CD4-positive, alpha-beta T cell (primary cell): ENCODE results near the gene URGCP. TPM values are rescaled to one million over a fixed set of nuclear protein-coding genes. Genes with fewer than 3 reads are reported as not detected.

ENCODE experiments used
- ATAC-seq: fragments of 200-7000 bp; cut with Tn5 transposase; one replicate; pipeline ENCODE4 v1.10.0; 2022; ENCODE audit warnings: mild to moderate bottlenecking; ENCODE audit not compliant: poor library complexity
- CTCF ChIA-PET: fragments of 350-600 bp; sonication (Branson Sonifier 250); formaldehyde crosslinking; loops from one replicate; lab custom pipeline; 2021; ENCODE audit warnings: antibody characterized with exemption, inconsistent platforms; lab: Charles Lee
- POLR2A ChIA-PET: fragments of 350-600 bp; sonication (Branson Sonifier 250); formaldehyde crosslinking; loops from one replicate; lab custom pipeline; 2021; ENCODE audit warnings: antibody characterized with exemption, inconsistent platforms; lab: Charles Lee
- DNase-seq, 14 experiments: peaks; one replicate each; pipeline ENCODE4 v3.0.0-alpha.2; 2013 to 2020; ENCODE audit warnings: mixed read lengths in 2 of 14
- H3K27ac ChIP-seq, 2 donors: one replicate each; pipeline versions ENCODE4 v1.5.1 to v1.7.0; 2013; ENCODE audit warnings: low read length in 2 of 2, low read depth in 1 of 2, mild to moderate bottlenecking in 1 of 2
- H3K27me3 ChIP-seq, 2 experiments: 1 replicate in 1 of 2; 2 replicates in 1 of 2; pipeline versions ENCODE4 v1.6.1 to v1.7.0; 2013; ENCODE audit warnings: low read length in 2 of 2, control low read depth in 1 of 2, mild to moderate bottlenecking in 1 of 2, moderate library complexity in 1 of 2; ENCODE audit not compliant: insufficient read depth in 2 of 2, control insufficient read depth in 1 of 2
- H3K36me3 ChIP-seq: one replicate; pipeline ENCODE4 v1.6.1; 2013; ENCODE audit warnings: low read length, control low read depth; ENCODE audit not compliant: insufficient read depth
- H3K4me1 ChIP-seq: one replicate; pipeline ENCODE4 v1.6.1; 2013; ENCODE audit warnings: low read length, control low read depth; ENCODE audit not compliant: insufficient read depth
- H3K4me3 ChIP-seq: one replicate; pipeline ENCODE4 v1.5.1; 2013; ENCODE audit warnings: mild to moderate bottlenecking, low read length, moderate library complexity
- H3K9me3 ChIP-seq, 2 experiments: 1 replicate in 1 of 2; 2 replicates in 1 of 2; pipeline versions ENCODE4 v1.6.1 to v1.7.0; 2013; ENCODE audit warnings: low read length in 2 of 2, mild to moderate bottlenecking in 2 of 2, control low read depth in 1 of 2, moderate library complexity in 1 of 2; ENCODE audit not compliant: control insufficient read depth in 1 of 2, insufficient read depth in 1 of 2
- H3K27ac Mint-ChIP-seq: one replicate; pipeline ENCODE4 v1.8.0; 2020; ENCODE audit warnings: mixed read lengths
- H3K27me3 Mint-ChIP-seq: one replicate; pipeline ENCODE4 v1.8.0; 2021; ENCODE audit warnings: mixed read lengths
- H3K36me3 Mint-ChIP-seq: one replicate; pipeline ENCODE4 v1.8.0; 2021; ENCODE audit warnings: low read depth, mixed read lengths
- H3K4me1 Mint-ChIP-seq: one replicate; pipeline ENCODE4 v1.8.0; 2021; ENCODE audit warnings: low read depth, mixed read lengths
- H3K4me3 Mint-ChIP-seq: one replicate; pipeline ENCODE4 v1.8.0; 2020; ENCODE audit warnings: mild to moderate bottlenecking, mixed read lengths
- H3K9me3 Mint-ChIP-seq: one replicate; pipeline ENCODE4 v1.8.0; 2020; ENCODE audit warnings: mixed read lengths
- intact Hi-C, 2 experiments: fragments of 100-400 bp; cut with DNase I in 1 of 2; cut with micrococcal nuclease in 1 of 2; formaldehyde crosslinking; loops; one replicate each; pipeline versions ENCODE4 v1.15.1 to v1.9.0; 2023 to 2025; cut with DNase I, micrococcal nuclease
- total RNA-seq, 174 experiments: library from RNA in 2 of 174; stranded (reverse) in 2 of 174; gene quantifications; one replicate each; pipeline ENCODE4 v1.2.3 and lab custom pipeline; 2021 to 2026
- TF ChIP-seq, protein P1 (sequence below): fragments of 200-600 bp; IDR thresholded peaks from one replicate; pipeline ENCODE4 v1.8.0; 2022; ENCODE audit warnings: antibody characterized with exemption, mild to moderate bottlenecking

URGCP gene
- total RNA-seq, 2 experiments from 2014 or later, result 21.8 to 22.5 TPM

DNA sequence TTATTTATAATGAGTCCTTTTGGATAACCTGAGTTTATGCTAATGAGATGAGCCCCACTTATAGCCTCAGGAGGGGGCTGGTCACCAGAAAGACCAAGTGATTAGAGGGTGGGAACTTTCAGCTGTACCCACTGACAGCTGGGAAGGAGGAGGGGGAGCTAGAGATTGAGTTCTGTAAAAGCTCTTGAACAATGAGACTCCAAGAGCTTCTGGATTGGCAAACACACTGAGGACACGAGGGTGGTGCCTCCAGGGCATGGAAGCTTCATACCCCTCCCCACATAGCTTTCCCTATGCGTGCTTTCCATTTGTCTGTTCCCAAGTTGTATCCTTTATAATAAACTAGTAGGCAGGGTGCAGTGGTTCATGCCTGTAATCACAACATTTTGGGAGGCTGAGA lies 57.3 kb downstream of the URGCP start:
- no peak overlapping the region for H3K4me3 Mint-ChIP-seq
- H3K9me3 ChIP-seq, result no peaks in the 10 kb centered on the region
- H3K4me1 ChIP-seq, result no peaks in the 10 kb centered on the region
- no peak overlapping the region for H3K27ac Mint-ChIP-seq
- no peak for ATAC-seq
- H3K4me1 Mint-ChIP-seq, result no peaks in the 10 kb centered on the region
- no peak overlapping the region for H3K4me3 ChIP-seq
- H3K27me3 ChIP-seq, result no peaks in the 10 kb centered on the region
- TF ChIP-seq, protein P1, sequence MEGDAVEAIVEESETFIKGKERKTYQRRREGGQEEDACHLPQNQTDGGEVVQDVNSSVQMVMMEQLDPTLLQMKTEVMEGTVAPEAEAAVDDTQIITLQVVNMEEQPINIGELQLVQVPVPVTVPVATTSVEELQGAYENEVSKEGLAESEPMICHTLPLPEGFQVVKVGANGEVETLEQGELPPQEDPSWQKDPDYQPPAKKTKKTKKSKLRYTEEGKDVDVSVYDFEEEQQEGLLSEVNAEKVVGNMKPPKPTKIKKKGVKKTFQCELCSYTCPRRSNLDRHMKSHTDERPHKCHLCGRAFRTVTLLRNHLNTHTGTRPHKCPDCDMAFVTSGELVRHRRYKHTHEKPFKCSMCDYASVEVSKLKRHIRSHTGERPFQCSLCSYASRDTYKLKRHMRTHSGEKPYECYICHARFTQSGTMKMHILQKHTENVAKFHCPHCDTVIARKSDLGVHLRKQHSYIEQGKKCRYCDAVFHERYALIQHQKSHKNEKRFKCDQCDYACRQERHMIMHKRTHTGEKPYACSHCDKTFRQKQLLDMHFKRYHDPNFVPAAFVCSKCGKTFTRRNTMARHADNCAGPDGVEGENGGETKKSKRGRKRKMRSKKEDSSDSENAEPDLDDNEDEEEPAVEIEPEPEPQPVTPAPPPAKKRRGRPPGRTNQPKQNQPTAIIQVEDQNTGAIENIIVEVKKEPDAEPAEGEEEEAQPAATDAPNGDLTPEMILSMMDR, result no peak
- POLR2A ChIA-PET, result no interaction called here
- CTCF ChIA-PET, result no interaction called here
- no peaks in the 10 kb centered on the region for H3K36me3 ChIP-seq
- H3K36me3 Mint-ChIP-seq, result no peaks in the 10 kb centered on the region
- no peak overlapping the region for H3K27ac ChIP-seq
- intact Hi-C loops, result no loop called here
- H3K9me3 Mint-ChIP-seq, result no peaks in the 10 kb centered on the region
- no peak for DNase-seq
- H3K27me3 Mint-ChIP-seq, result peaks cover 6% of the 10 kb centered on the region

DNA sequence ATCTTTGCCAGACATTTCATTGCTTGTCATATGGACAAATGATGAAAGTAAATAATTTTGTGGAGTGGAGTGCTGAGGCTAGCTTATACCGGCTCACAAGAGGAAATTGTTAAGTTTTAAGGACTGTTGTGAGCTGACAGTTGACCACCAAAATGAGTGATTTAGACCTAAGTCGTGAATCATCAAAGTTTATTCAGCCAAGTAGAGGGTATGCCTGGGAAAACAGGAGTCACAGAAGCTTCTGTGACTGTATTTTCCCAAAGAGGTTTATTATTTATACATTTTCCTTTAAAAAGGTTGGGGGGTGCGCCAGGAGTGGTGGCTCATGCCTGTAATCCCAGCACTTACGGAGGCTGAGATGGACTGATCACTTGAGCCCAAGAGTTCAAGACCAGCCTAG lies 58.9 kb downstream of the URGCP start:
- intact Hi-C loops, result no loop called here
- Mint-ChIP-seq H3K9me3 (no peaks in the 10 kb centered on the region), H3K36me3 (no peaks in the 10 kb centered on the region), H3K4me1 (no peaks in the 10 kb centered on the region), H3K27me3 (peaks cover 13% of the 10 kb centered on the region), H3K4me3 (no peak overlapping the region), H3K27ac (no peak overlapping the region)
- Histone ChIP-seq H3K4me3 (no peak overlapping the region), H3K36me3 (no peaks in the 10 kb centered on the region), H3K9me3 (no peaks in the 10 kb centered on the region), H3K27ac (no peak overlapping the region), H3K4me1 (no peaks in the 10 kb centered on the region), H3K27me3 (no peaks in the 10 kb centered on the region)
- ATAC-seq, result no peak
- ChIA-PET CTCF (interaction anchor here (0.8 kb wide), 1 partner anchor 83 kb away, joined by 3 read pairs; no protein-coding TSS in a partner anchor), POLR2A (no interaction called here)
- no peak for DNase-seq
- TF ChIP-seq, protein P1, result no peak

DNA sequence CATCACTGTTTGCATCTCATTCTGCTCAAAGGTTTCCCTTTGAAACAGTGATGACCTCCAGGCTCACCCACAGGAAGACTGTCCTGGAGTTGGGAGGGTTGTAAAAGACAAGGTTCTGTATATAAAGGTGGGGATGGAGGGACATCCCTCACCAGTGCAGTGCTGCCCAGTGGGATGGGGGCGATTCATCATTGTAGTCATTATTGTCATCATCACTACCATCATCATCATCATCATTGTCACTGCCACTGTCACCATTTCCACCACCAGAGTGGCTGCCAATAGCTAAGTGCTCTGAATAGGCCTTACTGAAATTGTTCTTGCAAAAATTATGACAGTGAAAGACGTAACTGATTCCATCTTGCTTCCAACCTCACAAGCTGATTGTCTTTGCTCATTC lies 61.7 kb downstream of the URGCP start:
- Histone ChIP-seq H3K9me3 (no peaks in the 10 kb centered on the region), H3K27ac (no peak overlapping the region), H3K4me1 (no peaks in the 10 kb centered on the region), H3K36me3 (no peaks in the 10 kb centered on the region), H3K4me3 (no peak overlapping the region), H3K27me3 (no peaks in the 10 kb centered on the region)
- DNase-seq, result no peak
- H3K27me3 Mint-ChIP-seq, result peaks cover 13% of the 10 kb centered on the region
- no peaks in the 10 kb centered on the region for H3K36me3 Mint-ChIP-seq
- CTCF ChIA-PET, result no interaction called here
- H3K4me3 Mint-ChIP-seq, result no peak overlapping the region
- H3K9me3 Mint-ChIP-seq, result no peaks in the 10 kb centered on the region
- no peak for ATAC-seq
- H3K27ac Mint-ChIP-seq, result no peak overlapping the region
- no peaks in the 10 kb centered on the region for H3K4me1 Mint-ChIP-seq
- TF ChIP-seq, protein P1, result no peak
- POLR2A ChIA-PET, result no interaction called here
- intact Hi-C loops, result no loop called here
